ENCODE measurements around the gene PIK3CB.
"Not testable (repeated sequence)": the region's sequence is repeated elsewhere in the genome, so short reads cannot be mapped to it uniquely, and the experiment has no call there.

The PIK3CB gene

GRCh38 chr3:138608322-138609135 lies 226.2 kb downstream of the PIK3CB start, which contains the start of gene FAIM:
FAIM (plus strand) TSS chr3:138608771; CDS start chr3:138619727, 10,956 bp downstream.
- DNase-seq (ENCODE audit: low spot score) = peak; percentile 71

GRCh38 chr3:138604106-138604595 lies 230.6 kb downstream of the PIK3CB start:
- DNase-seq (ENCODE audit: low spot score) = not testable (repeated sequence)
